IMR-90 (cell line): ENCODE data around the gene ATPAF1.

ENCODE experiments used
- CEBPB ChIP-seq: IDR thresholded peaks from 2 replicates; pipeline ENCODE4 v1.6.1; 2012; ENCODE audit warnings: low read depth, low read length, improper control_type of control experiment
- CTCF ChIP-seq: conservative IDR thresholded peaks from 2 replicates; pipeline ENCODE4 v1.5.1; 2012; ENCODE audit warnings: mild to moderate bottlenecking, low read depth, low read length, improper control_type of control experiment
- FOS ChIP-seq: fragments of 150-350 bp; IDR thresholded peaks from 2 replicates; pipeline ENCODE4 v1.6.1; 2016; ENCODE audit warnings: low read depth, low read length
- POLR2A ChIP-seq: IDR thresholded peaks from 2 replicates; pipeline ENCODE4 v1.6.1; 2012; ENCODE audit warnings: mild to moderate bottlenecking, low read depth, low read length
- RAD21 ChIP-seq: IDR thresholded peaks from 2 replicates; pipeline ENCODE4 v1.6.1; 2012; ENCODE audit warnings: low read length, improper control_type of control experiment
- RFX5 ChIP-seq: IDR thresholded peaks from 2 replicates; pipeline ENCODE4 v1.8.0; 2012; ENCODE audit warnings: low read depth, mild to moderate bottlenecking, low read length, moderate library complexity
- SMC3 ChIP-seq: fragments of 150-350 bp; IDR thresholded peaks from 2 replicates; pipeline ENCODE4 v1.6.1; 2016; ENCODE audit warnings: low read depth, mild to moderate bottlenecking, antibody characterized with exemption, low read length, moderate library complexity

GRCh38 chr1:46583494-46583893, 84.7 kb downstream of the ATPAF1 start:
- TF ChIP-seq RAD21 (no peak), FOS (no peak), RFX5 (no peak), CTCF (no peak), POLR2A (no peak), CEBPB (no peak), SMC3 (no peak)
